Activated CD4-positive, alpha-beta T cell treated with anti-CD3 and anti-CD28 coated beads, Interleukin-2, amount 50 U/mL, for 24 hours (primary cell): ENCODE data around the gene COL27A1.

Source experiments
- DNase-seq, 2 donors: peaks; one replicate each; pipeline ENCODE4 v3.0.0-alpha.2; 2020; ENCODE audit warnings: low read depth in 1 of 2, low spot score in 1 of 2

Gene COL27A1

GRCh38 chr9:114155263-114155994 is at the start of gene COL27A1:
Gene COL27A1 (plus strand): TSS chr9:114155537. CDS start chr9:114155951, 414 bp downstream.
- peak; percentile 64 to 72 for DNase-seq

DNA sequence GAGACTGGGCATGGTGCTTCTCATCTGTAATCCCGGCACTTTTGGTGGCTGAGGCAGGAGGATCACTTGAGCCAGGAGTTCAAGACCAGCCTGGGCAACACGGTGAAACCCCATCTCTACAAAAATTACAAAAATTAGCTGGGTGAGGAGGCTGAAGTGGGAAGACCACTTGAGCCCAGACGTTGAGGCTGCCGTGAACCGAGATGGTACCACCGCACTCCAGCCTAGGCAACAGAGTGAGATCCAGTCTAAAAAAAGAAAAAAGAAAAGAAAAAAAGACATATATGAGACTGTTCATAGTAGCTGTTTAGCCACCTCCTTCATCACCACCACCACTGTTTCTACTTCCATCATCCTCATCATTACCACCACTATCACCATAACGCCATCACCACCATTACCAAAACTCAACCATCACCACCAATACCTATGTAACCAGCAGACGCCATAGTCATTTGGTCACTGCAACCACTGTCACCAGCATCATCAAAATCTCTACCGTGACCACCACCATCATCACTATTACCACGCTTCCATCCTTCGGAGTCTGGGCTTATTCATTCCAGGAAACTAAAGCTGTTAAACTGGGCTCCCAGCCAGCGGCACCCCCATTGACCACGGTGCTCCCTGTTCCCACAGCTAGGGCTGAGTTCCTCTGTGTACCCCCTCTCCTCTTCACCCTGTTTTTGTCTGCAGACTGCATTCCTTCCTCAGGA is 47.9 kb upstream of the COL27A1 start:
- no peak for DNase-seq

GRCh38 chr9:114108016-114108833 is 47.1 kb upstream of the COL27A1 start:
- peak; percentile 22 to 33 for DNase-seq

GRCh38 chr9:114109124-114109523 is 46.2 kb upstream of the COL27A1 start:
- DNase-seq, result no peak

DNA sequence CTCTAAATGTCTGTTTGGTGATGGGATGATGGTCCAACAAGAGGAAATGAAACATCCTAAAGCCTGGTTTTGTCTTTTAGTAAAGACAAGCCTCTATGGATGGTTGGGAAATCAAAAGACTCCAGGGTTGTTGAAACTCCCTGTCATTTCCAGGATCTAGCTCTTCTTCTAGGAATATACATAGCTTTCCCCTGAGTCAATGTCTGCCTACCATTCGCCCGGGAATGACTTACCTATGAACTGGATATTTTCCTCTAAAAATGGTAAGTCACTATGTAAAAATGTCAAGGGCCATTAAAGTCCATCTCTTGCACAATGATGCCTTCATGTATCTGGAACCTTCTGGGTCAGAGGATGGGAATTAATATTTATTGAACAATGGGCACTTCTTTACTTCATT is 45.2 kb upstream of the COL27A1 start:
- no peak for DNase-seq

GRCh38 chr9:114112325-114112724 is 43.0 kb upstream of the COL27A1 start:
- no peak for DNase-seq

DNA sequence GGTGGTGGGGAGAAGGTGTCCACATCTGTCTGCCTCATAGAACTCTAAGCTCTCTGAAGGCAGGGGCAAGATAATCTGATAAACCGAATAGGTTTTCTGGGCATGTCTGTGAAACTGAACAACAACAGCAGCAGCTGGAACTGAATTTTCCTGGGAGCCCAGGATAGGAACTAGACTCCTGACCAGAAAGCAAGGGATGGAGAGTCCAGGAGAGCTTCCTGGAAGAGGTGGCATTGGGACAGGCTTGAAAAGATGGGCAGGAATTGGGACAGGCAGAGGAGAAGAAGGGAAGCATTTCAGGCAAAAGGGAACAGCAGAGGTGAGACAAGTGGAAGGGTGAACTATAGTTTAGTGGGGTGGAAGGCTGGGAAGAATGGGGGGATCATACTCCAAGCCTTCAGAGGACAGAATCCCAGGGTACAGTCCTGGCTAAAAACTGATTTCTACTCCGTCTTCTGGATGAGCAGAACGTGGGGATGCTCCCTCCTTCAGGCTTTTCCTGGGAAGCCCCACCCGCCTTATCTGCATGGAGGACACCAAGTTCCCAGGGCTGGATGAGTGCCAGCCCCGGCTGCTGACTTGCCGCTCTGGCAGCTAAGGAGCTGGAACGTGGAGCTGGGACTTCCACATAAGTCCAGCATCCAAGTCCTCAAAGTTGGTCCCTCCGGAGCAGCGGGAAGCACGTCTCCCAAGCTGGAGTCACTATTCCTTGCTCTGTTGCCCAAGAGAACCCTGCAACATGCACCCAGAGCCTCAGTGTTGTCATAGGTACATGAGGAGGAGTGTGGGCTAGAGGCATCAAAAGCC is 42.4 kb upstream of the COL27A1 start:
- DNase-seq, result no peak

- DNase-seq, result no peak
Observed at GRCh38 chr9:114114364-114114763, 41.0 kb upstream of the COL27A1 start.

GRCh38 chr9:114115654-114116125 is 39.6 kb upstream of the COL27A1 start:
- no peak for DNase-seq

DNA sequence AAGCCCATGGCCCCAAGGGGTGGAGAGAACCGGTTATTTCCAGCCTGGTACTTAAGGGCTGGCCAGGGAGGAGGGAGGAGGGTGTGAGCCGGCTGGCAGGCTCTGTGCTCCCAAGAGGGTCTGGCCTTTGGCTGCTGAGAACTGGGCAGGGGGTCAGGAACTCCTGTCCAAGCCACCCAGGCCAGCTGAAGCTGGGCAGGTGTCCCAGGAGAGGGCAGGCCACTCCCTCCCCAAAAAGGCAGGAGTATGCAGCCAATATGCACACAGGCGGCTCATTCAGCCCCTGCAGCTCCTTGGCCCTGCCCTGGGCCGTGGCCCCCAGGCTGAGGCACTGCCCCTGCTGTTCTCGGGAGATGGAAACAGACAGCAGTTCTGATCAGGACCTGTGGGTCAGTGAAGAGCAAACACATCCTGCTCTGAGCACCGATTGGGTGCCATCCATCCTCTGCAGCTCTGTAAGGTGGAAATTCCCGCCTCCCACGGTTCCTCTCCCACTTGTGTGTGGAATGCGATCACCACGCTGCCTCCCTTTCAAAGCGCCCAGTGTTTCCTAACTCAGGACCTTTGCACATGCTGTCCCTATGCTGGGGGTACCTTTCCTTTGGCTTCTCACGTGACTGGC is 39.1 kb upstream of the COL27A1 start:
- no peak for DNase-seq

DNA sequence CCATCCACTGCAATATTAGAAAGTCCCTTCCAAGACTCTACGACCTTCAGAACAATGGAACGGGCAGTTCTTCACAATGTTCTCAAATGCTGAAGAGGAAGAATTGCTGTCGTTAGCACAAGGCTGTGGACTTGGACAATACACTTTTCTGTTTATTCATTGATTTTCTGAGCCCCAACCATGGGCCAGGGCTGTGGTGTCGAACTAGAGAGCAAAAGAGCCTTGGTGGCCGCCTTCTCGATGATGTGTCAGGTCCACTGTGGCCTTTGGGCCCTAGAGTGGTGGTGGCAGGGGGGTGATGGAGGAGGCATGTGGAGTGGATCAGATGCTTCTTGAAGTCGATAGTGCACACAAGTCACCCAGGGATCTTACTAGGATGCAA is 37.7 kb upstream of the COL27A1 start:
- DNase-seq, result no peak

- DNase-seq, result no peak
Observed at GRCh38 chr9:114117996-114118830, 37.1 kb upstream of the COL27A1 start.

GRCh38 chr9:114119242-114120191 is 35.8 kb upstream of the COL27A1 start:
- no peak for DNase-seq

- no peak for DNase-seq
Observed at GRCh38 chr9:114120192-114121014, 34.9 kb upstream of the COL27A1 start.

GRCh38 chr9:114121227-114122135 is 33.9 kb upstream of the COL27A1 start:
- no peak for DNase-seq
